KMS-11 (cell line): ENCODE measurements around the gene PLN.

Experiments
- H2AFZ ChIP-seq: fragments of 200-600 bp; sonication (generic); 2 replicates; pipeline ENCODE4 v1.6.1; 2016; ENCODE audit warnings: antibody characterized with exemption, mixed run types, low read depth
- H3K27ac ChIP-seq: fragments of 200-600 bp; sonication (generic); 2 replicates; pipeline ENCODE4 v1.6.1; 2016; ENCODE audit warnings: mild to moderate bottlenecking, mixed run types
- H3K27me3 ChIP-seq: fragments of 200-600 bp; sonication (generic); 2 replicates; pipeline ENCODE4 v1.6.1; 2017; ENCODE audit warnings: mild to moderate bottlenecking, low read depth, mixed run types, moderate library complexity; ENCODE audit not compliant: insufficient read depth
- H3K36me3 ChIP-seq: fragments of 200-600 bp; sonication (generic); 2 replicates; pipeline ENCODE4 v1.6.1; 2017; ENCODE audit warnings: mild to moderate bottlenecking, mixed run types; ENCODE audit not compliant: insufficient read depth
- H3K4me1 ChIP-seq: fragments of 200-600 bp; sonication (generic); 2 replicates; pipeline ENCODE4 v1.6.1; 2016; ENCODE audit warnings: mild to moderate bottlenecking, low read depth, mixed run types; ENCODE audit not compliant: poor library complexity, severe bottlenecking
- H3K4me2 ChIP-seq: fragments of 200-600 bp; sonication (generic); 2 replicates; pipeline ENCODE4 v1.7.0; 2016; ENCODE audit warnings: mild to moderate bottlenecking, mixed run types
- H3K4me3 ChIP-seq: fragments of 200-600 bp; sonication (generic); IDR thresholded peaks from 2 replicates; pipeline ENCODE4 v1.6.1; 2017; ENCODE audit warnings: low read depth, low read length, mixed read lengths; ENCODE audit not compliant: insufficient read depth
- H3K79me2 ChIP-seq: fragments of 200-600 bp; sonication (generic); 2 replicates; pipeline ENCODE4 v1.6.1; 2016; ENCODE audit warnings: low read depth, mixed run types; ENCODE audit not compliant: insufficient read depth
- H3K9ac ChIP-seq: fragments of 200-600 bp; sonication (generic); 2 replicates; pipeline ENCODE4 v1.6.1; 2016; ENCODE audit warnings: mild to moderate bottlenecking, mixed run types
- H4K20me1 ChIP-seq: fragments of 200-600 bp; sonication (generic); 2 replicates; pipeline ENCODE4 v1.6.1; 2016; ENCODE audit warnings: mild to moderate bottlenecking, mixed run types; ENCODE audit not compliant: insufficient read depth
- CTCF ChIP-seq: fragments of 200-600 bp; sonication (generic); conservative IDR thresholded peaks from 2 replicates; pipeline ENCODE4 v1.6.1; 2017; ENCODE audit warnings: low read depth, mild to moderate bottlenecking, antibody characterized with exemption, low read length, moderate library complexity, mixed read lengths

PLN gene

GRCh38 chr6:118584911-118585310 lies 36.8 kb downstream of the PLN start:
- H3K27ac ChIP-seq, result no peak overlapping the region
- no peak overlapping the region for H3K4me3 ChIP-seq
- no peaks in the 10 kb centered on the region for H3K4me1 ChIP-seq
- no peak overlapping the region for H2AFZ ChIP-seq
- no peak overlapping the region for H3K4me2 ChIP-seq
- no peak for TF ChIP-seq CTCF
- no peaks in the 10 kb centered on the region for H3K27me3 ChIP-seq
- H3K79me2 ChIP-seq, result no peaks in the 10 kb centered on the region
- H4K20me1 ChIP-seq, result no peaks in the 10 kb centered on the region
- H3K36me3 ChIP-seq, result no peaks in the 10 kb centered on the region
- no peak overlapping the region for H3K9ac ChIP-seq

DNA sequence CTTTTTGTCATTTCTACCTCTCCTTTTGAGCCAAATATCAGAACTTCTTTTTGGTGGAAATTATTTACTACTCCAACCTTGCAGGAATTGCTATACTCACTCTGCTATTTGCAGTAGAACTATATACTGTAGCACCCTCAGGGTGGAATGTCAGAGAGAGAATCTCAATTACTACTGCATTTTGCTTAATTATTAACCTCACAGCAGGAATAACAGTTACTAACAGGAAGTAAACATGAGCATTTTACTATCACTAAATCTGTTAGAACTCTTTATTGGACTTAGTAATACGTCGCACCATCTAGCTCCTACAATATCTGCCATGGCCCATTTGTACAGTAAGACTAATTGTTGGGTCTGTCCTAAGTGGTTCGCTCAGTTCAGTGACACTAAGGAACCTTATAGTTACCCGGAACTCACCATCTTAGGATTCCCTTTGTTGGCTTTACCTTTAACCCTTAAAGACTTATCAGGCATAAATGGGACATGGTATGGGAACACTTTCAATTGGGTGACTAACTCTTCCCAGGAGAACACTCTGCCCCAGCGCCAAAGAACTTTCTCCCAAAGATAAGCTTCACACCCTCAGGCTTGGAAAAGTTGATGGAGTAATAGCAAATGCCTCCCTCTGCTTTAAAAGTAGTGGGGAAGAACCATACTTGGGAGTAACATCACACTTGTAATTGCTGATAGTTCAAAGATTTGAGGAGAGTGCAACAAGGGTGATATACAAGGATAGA lies 38.8 kb downstream of the PLN start:
- no peak for TF ChIP-seq CTCF
- H3K27ac ChIP-seq, result no peak overlapping the region
- H4K20me1 ChIP-seq, result no peaks in the 10 kb centered on the region
- no peaks in the 10 kb centered on the region for H3K36me3 ChIP-seq
- H3K4me1 ChIP-seq, result no peaks in the 10 kb centered on the region
- no peaks in the 10 kb centered on the region for H3K27me3 ChIP-seq
- no peaks in the 10 kb centered on the region for H3K79me2 ChIP-seq
- no peak overlapping the region for H3K4me3 ChIP-seq
- H3K4me2 ChIP-seq, result no peak overlapping the region
- no peak overlapping the region for H2AFZ ChIP-seq
- H3K9ac ChIP-seq, result no peak overlapping the region

- H4K20me1 ChIP-seq, result no peaks in the 10 kb centered on the region
- TF ChIP-seq CTCF, result no peak
- no peak overlapping the region for H3K4me3 ChIP-seq
- H3K79me2 ChIP-seq, result no peaks in the 10 kb centered on the region
- H3K4me1 ChIP-seq, result no peaks in the 10 kb centered on the region
- H3K27ac ChIP-seq, result no peak overlapping the region
- no peaks in the 10 kb centered on the region for H3K27me3 ChIP-seq
- H2AFZ ChIP-seq, result no peak overlapping the region
- no peaks in the 10 kb centered on the region for H3K36me3 ChIP-seq
- H3K9ac ChIP-seq, result no peak overlapping the region
- no peak overlapping the region for H3K4me2 ChIP-seq
Observed at GRCh38 chr6:118588626-118589025, 40.5 kb downstream of the PLN start.

GRCh38 chr6:118589186-118589585 lies 41.1 kb downstream of the PLN start:
- Histone ChIP-seq H3K4me3 (no peak overlapping the region), H3K4me1 (no peaks in the 10 kb centered on the region), H3K79me2 (no peaks in the 10 kb centered on the region), H3K27ac (no peak overlapping the region), H3K27me3 (no peaks in the 10 kb centered on the region), H4K20me1 (no peaks in the 10 kb centered on the region), H3K9ac (no peak overlapping the region), H3K36me3 (no peaks in the 10 kb centered on the region), H3K4me2 (no peak overlapping the region), H2AFZ (no peak overlapping the region)
- TF ChIP-seq CTCF, result no peak
